Small intestine (tissue), 7 donors: ENCODE measurements around the gene DSCAML1. TPM values are rescaled to one million over a fixed set of nuclear protein-coding genes. Genes with fewer than 3 reads are reported as not detected.

Experiments used
- DNase-seq, 2 donors: peaks; one replicate each; pipeline versions ENCODE4 v3.0.0 to v3.0.0-alpha.2; 2013
- FAIRE-seq: peaks from 2 replicates; lab custom pipeline; 2012; peaks lifted over from hg19 to GRCh38; lab: Jason Lieb, UNC
- H3K27ac ChIP-seq, 3 donors: one replicate each; pipeline ENCODE4 v1.5.1; 2013; ENCODE audit warnings: low read length in 2 of 3, mild to moderate bottlenecking in 2 of 3, control low read depth in 1 of 3, inconsistent platforms in 1 of 3, low read depth in 1 of 3, moderate library complexity in 1 of 3
- H3K27me3 ChIP-seq, 3 donors: one replicate each; pipeline ENCODE4 v1.6.1; 2013; ENCODE audit warnings: low read length in 3 of 3, inconsistent platforms in 1 of 3; ENCODE audit not compliant: control insufficient read depth in 3 of 3, insufficient read depth in 3 of 3
- H3K36me3 ChIP-seq, 3 donors: one replicate each; pipeline ENCODE4 v1.6.1; 2013; ENCODE audit warnings: low read length in 3 of 3, inconsistent platforms in 1 of 3, low read depth in 1 of 3, mild to moderate bottlenecking in 1 of 3, moderate library complexity in 1 of 3; ENCODE audit not compliant: control insufficient read depth in 3 of 3, insufficient read depth in 2 of 3
- H3K4me1 ChIP-seq, 3 donors: one replicate each; pipeline ENCODE4 v1.6.1; 2013; ENCODE audit warnings: low read length in 2 of 3, inconsistent platforms in 1 of 3, low read depth in 1 of 3, mild to moderate bottlenecking in 1 of 3, moderate library complexity in 1 of 3; ENCODE audit not compliant: control insufficient read depth in 3 of 3, insufficient read depth in 2 of 3
- H3K4me3 ChIP-seq, 3 donors: one replicate each; pipeline ENCODE4 v1.5.1; 2013; ENCODE audit warnings: low read length in 3 of 3, control low read depth in 1 of 3, inconsistent platforms in 1 of 3, low read depth in 1 of 3, mild to moderate bottlenecking in 1 of 3, moderate library complexity in 1 of 3
- H3K9me3 ChIP-seq, 2 donors: one replicate each; pipeline ENCODE4 v1.6.1; 2013; ENCODE audit warnings: low read depth in 1 of 2, low read length in 1 of 2; ENCODE audit not compliant: control insufficient read depth in 2 of 2, insufficient read depth in 1 of 2
- WGBS, 3 donors: extraction: QIAGEN DNeasy Blood & Tissue Kit; methylation state at CpG; one replicate each; pipeline ENCODE4 v1.1.7; 2013; 5-methylcytosine and 5-hydroxymethylcytosine counted together
- polyA plus RNA-seq, 4 donors: library from polyadenylated mRNA; stranded (reverse) in 3 of 4; unstranded in 1 of 4; fragments of 200-250 nt in 3 of 4; fragments of 120-200 nt in 1 of 4; gene quantifications; one replicate each; pipeline versions ENCODE4 v1.2.1 to v1.2.3, GENCODE V29; 2013
- donor health status: healthy with polysubstance abuse.
- donor health status: control.
- donor health status: control.
- donor health status: Bipolar disorder and iron deficiency.
- donor health status: healthy.

DSCAML1 gene
- polyA plus RNA-seq, 4 donors: under 0.01 to 3.3 (median 0.22) TPM; not detected in 1

- Histone ChIP-seq H3K9me3 (no peaks in the 10 kb centered on the region), H3K36me3 (no peaks in the 10 kb centered on the region), H3K4me1 (peaks cover 0 to 4% (median 0%) of the 10 kb centered on the region in 3 donors), H3K4me3 (no peak overlapping the region), H3K27me3 (no peaks in the 10 kb centered on the region), H3K27ac (no peak overlapping the region)
- DNase-seq: no peak
- FAIRE-seq: no peak
- 89 to 94% (median 90%) methylated on average over 9 of the region's 9 CpGs for WGBS, 3 donors
These were observed 244.4 kb downstream of the DSCAML1 start for GRCh38 chr11:117552626-117553025.

DNA sequence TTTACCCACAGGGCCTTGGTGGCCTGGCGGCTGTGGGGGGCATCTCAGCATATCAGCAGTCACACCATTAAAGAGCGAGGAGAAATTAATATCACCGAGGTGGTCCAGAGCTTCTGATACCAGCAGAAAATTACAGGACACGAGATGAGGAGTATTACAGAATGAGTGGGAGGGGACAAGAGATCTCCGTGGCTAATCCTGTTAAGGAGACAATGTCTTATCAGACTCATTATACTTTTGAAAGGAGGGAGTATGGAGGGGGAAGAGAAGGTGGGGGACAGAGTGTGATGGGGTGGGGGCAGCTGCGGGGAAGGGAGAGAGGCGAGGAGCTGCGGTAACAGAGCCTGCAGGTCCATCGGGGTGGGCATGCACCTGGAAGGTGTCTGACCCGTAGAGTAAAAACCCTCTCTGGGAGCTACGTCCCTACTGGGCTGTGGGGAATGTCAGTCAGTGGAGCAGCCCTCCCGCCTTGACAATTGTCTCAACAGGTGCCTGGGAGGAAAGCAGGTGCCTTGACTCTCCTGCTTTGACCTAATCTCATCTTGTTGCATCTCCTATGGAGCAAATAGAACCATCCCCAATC lies 245.2 kb downstream of the DSCAML1 start:
- 76 to 80% (median 78%) methylated on average over 12 of the region's 12 CpGs for WGBS, 3 donors
- FAIRE-seq (no peak), DNase-seq (no peak)
- H3K4me3 ChIP-seq: no peak overlapping the region
- no peaks in the 10 kb centered on the region for H3K9me3 ChIP-seq
- H3K36me3 ChIP-seq: no peaks in the 10 kb centered on the region
- H3K27ac ChIP-seq: no peak overlapping the region
- peaks cover 0 to 4% (median 0%) of the 10 kb centered on the region in 3 donors for H3K4me1 ChIP-seq
- no peaks in the 10 kb centered on the region for H3K27me3 ChIP-seq

DNA sequence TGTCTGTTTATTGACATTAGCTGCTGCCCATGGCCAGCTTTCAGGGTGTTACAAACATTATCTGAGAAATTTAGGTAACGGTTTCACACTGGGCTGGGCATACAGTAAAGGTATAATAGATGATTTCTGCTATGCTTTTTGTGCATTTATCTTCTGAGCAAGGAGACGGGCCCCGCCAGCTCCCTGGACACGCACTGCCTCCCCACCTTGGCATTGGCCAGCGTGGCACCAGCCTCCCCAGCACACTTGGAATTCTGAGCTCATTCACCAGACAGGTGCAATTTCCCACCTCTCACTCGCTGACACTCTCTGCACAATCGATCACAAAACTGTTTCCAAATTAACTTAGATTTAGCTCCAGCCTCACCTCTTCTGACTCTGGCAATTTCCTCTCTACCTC lies 246.6 kb downstream of the DSCAML1 start:
- Histone ChIP-seq H3K27ac (no peak overlapping the region), H3K36me3 (no peaks in the 10 kb centered on the region), H3K27me3 (no peaks in the 10 kb centered on the region), H3K9me3 (no peaks in the 10 kb centered on the region), H3K4me1 (peaks cover 0 to 8% (median 0%) of the 10 kb centered on the region in 3 donors), H3K4me3 (no peak overlapping the region)
- DNase-seq: no peak
- 86 to 90% (median 87%) methylated on average over 7 of the region's 7 CpGs for WGBS, 3 donors
- no peak for FAIRE-seq

- WGBS, 3 donors: 74 to 93% (median 92%) methylated on average over 9 of the region's 9 CpGs
- H3K36me3 ChIP-seq: no peaks in the 10 kb centered on the region
- no peaks in the 10 kb centered on the region for H3K27me3 ChIP-seq
- FAIRE-seq (no peak), DNase-seq (no peak)
- H3K4me3 ChIP-seq: no peak overlapping the region
- H3K9me3 ChIP-seq: no peaks in the 10 kb centered on the region
- H3K27ac ChIP-seq: no peak overlapping the region
- H3K4me1 ChIP-seq: peaks cover 0 to 13% (median 0%) of the 10 kb centered on the region in 3 donors
These were observed 247.6 kb downstream of the DSCAML1 start for GRCh38 chr11:117549417-117549816.

DNA sequence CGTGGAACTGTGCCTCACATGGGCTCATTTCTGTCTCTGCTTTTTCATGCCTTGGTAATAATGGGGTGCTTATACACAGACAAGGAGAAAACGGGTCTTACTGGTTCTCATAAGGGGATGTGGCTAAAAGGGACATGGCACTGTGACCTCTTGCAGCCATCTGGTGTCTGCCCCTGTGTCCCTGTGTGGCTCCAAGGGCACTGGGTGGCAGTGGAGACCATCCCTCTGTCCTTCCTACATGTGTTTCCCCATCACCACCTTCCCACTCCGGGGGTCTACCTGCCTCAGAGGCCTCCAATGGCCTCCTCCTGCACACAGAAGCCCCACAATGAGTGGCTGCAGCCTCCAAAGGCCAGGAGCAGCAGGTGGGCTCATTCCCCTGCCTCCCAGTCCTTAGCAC lies 248.1 kb downstream of the DSCAML1 start:
- H3K27me3 ChIP-seq: no peaks in the 10 kb centered on the region
- peaks cover 0 to 19% (median 0%) of the 10 kb centered on the region in 3 donors for H3K4me1 ChIP-seq
- FAIRE-seq: no peak
- no peak overlapping the region for H3K27ac ChIP-seq
- no peak for DNase-seq
- H3K4me3 ChIP-seq: no peak overlapping the region
- 61 to 73% (median 68%) methylated on average over 3 of the region's 3 CpGs for WGBS, 3 donors
- H3K36me3 ChIP-seq: no peaks in the 10 kb centered on the region
- H3K9me3 ChIP-seq: no peaks in the 10 kb centered on the region

- no peak for DNase-seq
These were observed 249.1 kb downstream of the DSCAML1 start for GRCh38 chr11:117547946-117548345.

DNA sequence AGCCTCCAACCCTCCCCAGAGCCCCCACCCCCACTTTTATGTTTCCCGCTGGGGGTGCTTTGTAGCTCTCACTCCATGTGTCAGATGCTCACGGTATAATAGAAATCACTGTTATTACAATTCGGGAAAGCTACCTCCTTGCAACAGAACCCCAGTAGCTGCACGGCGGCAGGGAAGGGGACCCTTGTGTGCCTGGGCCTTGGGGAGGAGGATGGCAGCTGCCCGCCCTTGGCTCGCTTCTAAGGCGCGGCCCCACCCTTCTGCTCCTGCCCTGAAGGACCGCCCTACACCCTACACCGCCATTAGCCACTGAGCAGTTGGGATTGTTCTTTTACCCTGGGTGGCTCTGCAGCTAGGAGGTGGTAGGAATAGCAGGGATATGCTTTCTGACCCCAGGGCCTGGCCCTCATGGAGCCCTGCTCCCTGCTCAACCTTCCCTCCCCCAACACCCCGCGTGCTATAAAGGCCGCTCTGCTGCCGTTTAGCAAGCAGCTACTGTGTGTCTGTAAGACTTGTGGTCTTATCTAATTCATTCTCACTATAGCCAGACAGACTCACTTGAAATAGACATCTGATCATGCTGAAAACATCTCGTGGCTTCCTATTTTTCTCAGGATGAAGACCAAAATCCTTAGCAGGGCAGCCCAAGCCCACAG lies 249.7 kb downstream of the DSCAML1 start:
- FAIRE-seq (no peak), DNase-seq (no peak)
- no peaks in the 10 kb centered on the region for H3K36me3 ChIP-seq
- H3K27ac ChIP-seq: no peak overlapping the region
- H3K4me1 ChIP-seq: peaks cover 0 to 27% (median 0%) of the 10 kb centered on the region in 3 donors
- no peak overlapping the region for H3K4me3 ChIP-seq
- peaks cover 0 to 5% of the 10 kb centered on the region in 2 donors for H3K9me3 ChIP-seq
- H3K27me3 ChIP-seq: no peaks in the 10 kb centered on the region
- WGBS, 3 donors: 68 to 85% (median 78%) methylated on average over 16 of the region's 16 CpGs

More at GRCh38 chr11:117547946-117548345, 249.1 kb downstream of the DSCAML1 start:
- Histone ChIP-seq H3K27ac (no peak overlapping the region), H3K9me3 (peaks cover 0 to 5% of the 10 kb centered on the region in 2 donors), H3K36me3 (no peaks in the 10 kb centered on the region), H3K4me3 (no peak overlapping the region), H3K27me3 (no peaks in the 10 kb centered on the region), H3K4me1 (peaks cover 0 to 27% (median 0%) of the 10 kb centered on the region in 3 donors)
- no peak for FAIRE-seq
- WGBS, 3 donors: 84 to 91% (median 90%) methylated on average over 7 of the region's 7 CpGs

- peaks cover 0 to 5% of the 10 kb centered on the region in 2 donors for H3K9me3 ChIP-seq
- no peaks in the 10 kb centered on the region for H3K36me3 ChIP-seq
- H3K27ac ChIP-seq: no peak overlapping the region
- H3K4me3 ChIP-seq: no peak overlapping the region
- H3K4me1 ChIP-seq: peaks cover 0 to 27% (median 0%) of the 10 kb centered on the region in 3 donors
- 82 to 88% (median 87%) methylated on average over 11 to 12 of the region's 12 CpGs for WGBS, 3 donors
- no peak for FAIRE-seq
- H3K27me3 ChIP-seq: no peaks in the 10 kb centered on the region
- DNase-seq: no peak
These were observed 250.4 kb downstream of the DSCAML1 start for GRCh38 chr11:117546431-117547194.
